ENCODE results near the gene GPC1.

The GPC1 gene

GRCh38 chr2:240462073-240462706, 26.7 kb downstream of the GPC1 start:
- H3K36me3 ChIP-seq: no peaks in the 10 kb centered on the region
- TF ChIP-seq, protein P1, sequence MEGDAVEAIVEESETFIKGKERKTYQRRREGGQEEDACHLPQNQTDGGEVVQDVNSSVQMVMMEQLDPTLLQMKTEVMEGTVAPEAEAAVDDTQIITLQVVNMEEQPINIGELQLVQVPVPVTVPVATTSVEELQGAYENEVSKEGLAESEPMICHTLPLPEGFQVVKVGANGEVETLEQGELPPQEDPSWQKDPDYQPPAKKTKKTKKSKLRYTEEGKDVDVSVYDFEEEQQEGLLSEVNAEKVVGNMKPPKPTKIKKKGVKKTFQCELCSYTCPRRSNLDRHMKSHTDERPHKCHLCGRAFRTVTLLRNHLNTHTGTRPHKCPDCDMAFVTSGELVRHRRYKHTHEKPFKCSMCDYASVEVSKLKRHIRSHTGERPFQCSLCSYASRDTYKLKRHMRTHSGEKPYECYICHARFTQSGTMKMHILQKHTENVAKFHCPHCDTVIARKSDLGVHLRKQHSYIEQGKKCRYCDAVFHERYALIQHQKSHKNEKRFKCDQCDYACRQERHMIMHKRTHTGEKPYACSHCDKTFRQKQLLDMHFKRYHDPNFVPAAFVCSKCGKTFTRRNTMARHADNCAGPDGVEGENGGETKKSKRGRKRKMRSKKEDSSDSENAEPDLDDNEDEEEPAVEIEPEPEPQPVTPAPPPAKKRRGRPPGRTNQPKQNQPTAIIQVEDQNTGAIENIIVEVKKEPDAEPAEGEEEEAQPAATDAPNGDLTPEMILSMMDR (IDR thresholded peaks at IDR 0.05): no peak
- H3K4me1 ChIP-seq (ENCODE audit: control insufficient read depth in 1 of 2, insufficient read depth in 1 of 2, low read depth in 1 of 2, low read length in 1 of 2): no peaks in the 10 kb centered on the region
- no peak overlapping the region for H3K27ac ChIP-seq
- H3K27me3 ChIP-seq: peaks cover 18% of the 10 kb centered on the region
- H3K9me3 ChIP-seq: no peaks in the 10 kb centered on the region
- H3K4me3 ChIP-seq (ENCODE audit: low read depth in 1 of 2, low read length in 1 of 2): no peak overlapping the region

- Histone ChIP-seq H3K36me3 (no peaks in the 10 kb centered on the region), H3K27ac (no peak overlapping the region), H3K9me3 (no peaks in the 10 kb centered on the region), H3K4me1 (ENCODE audit: control insufficient read depth in 1 of 2, insufficient read depth in 1 of 2, low read depth in 1 of 2, low read length in 1 of 2) (no peaks in the 10 kb centered on the region), H3K27me3 (peaks cover 12% of the 10 kb centered on the region), H3K4me3 (ENCODE audit: low read depth in 1 of 2, low read length in 1 of 2) (no peak overlapping the region)
- TF ChIP-seq, protein P1 (IDR thresholded peaks at IDR 0.05): no peak
These were observed 27.3 kb downstream of the GPC1 start for GRCh38 chr2:240462707-240463273.

DNA sequence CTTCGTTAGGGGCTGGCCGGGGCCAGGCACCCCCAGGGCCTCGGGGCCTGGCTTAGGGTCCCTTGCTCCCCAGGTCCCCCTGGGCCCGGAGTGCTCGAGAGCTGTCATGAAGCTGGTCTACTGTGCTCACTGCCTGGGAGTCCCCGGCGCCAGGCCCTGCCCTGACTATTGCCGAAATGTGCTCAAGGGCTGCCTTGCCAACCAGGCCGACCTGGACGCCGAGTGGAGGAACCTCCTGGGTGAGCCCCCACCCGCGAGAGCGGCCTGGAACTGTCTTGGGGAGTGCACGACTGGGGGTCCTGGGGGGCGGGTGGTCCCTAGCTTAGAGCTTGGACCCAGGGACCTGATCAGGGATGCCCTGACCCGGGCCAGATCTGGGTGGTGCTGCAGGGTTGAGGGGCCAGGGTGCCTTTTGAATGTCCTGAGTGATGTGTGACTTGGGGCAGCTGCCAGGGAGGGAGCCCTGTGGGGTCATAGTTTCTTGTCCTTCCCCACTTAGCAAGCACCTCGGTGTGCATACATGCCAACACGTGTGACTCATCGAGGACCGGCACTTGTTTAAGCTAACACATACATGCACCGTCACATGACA, 27.9 kb downstream of the GPC1 start:
- Histone ChIP-seq H3K4me1 (ENCODE audit: control insufficient read depth in 1 of 2, insufficient read depth in 1 of 2, low read depth in 1 of 2, low read length in 1 of 2) (no peaks in the 10 kb centered on the region), H3K36me3 (no peaks in the 10 kb centered on the region), H3K9me3 (no peaks in the 10 kb centered on the region), H3K27ac (no peak overlapping the region), H3K4me3 (ENCODE audit: low read depth in 1 of 2, low read length in 1 of 2) (no peak overlapping the region), H3K27me3 (peaks cover 6% of the 10 kb centered on the region)
- TF ChIP-seq, protein P1 (IDR thresholded peaks at IDR 0.05): no peak

DNA sequence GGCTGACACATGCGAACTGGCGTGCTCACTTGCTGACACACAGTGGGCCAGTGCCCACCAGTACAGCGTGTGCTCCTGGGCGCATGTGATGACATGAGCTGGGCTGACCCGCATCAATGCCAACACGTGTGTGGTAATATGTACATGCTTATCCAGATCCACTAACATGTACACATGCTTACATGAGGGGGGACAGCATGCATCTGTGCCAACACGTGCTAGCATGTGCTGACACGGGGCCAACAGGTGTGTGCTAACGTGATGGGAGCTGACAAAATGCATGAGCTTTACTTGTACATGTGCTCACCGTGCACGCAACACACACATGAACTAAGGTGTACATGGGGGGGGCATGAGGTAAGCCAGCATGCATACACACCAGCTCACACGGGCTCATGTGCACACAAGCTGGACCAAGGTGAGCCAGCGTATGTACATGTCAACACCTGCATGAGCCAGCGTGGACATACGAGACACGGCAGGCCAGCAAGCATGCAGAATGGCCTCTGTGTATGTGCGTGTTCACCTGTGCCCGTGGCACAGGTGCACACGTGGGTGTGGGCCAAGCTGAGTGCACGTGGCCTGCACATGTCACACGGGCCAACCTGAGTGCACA, 28.5 kb downstream of the GPC1 start:
- Histone ChIP-seq H3K4me3 (ENCODE audit: low read depth in 1 of 2, low read length in 1 of 2) (no peak overlapping the region), H3K9me3 (no peaks in the 10 kb centered on the region), H3K36me3 (no peaks in the 10 kb centered on the region), H3K27me3 (no peaks in the 10 kb centered on the region), H3K4me1 (ENCODE audit: control insufficient read depth in 1 of 2, insufficient read depth in 1 of 2, low read depth in 1 of 2, low read length in 1 of 2) (no peaks in the 10 kb centered on the region), H3K27ac (no peak overlapping the region)
- TF ChIP-seq, protein P1 (IDR thresholded peaks at IDR 0.05): no peak

DNA sequence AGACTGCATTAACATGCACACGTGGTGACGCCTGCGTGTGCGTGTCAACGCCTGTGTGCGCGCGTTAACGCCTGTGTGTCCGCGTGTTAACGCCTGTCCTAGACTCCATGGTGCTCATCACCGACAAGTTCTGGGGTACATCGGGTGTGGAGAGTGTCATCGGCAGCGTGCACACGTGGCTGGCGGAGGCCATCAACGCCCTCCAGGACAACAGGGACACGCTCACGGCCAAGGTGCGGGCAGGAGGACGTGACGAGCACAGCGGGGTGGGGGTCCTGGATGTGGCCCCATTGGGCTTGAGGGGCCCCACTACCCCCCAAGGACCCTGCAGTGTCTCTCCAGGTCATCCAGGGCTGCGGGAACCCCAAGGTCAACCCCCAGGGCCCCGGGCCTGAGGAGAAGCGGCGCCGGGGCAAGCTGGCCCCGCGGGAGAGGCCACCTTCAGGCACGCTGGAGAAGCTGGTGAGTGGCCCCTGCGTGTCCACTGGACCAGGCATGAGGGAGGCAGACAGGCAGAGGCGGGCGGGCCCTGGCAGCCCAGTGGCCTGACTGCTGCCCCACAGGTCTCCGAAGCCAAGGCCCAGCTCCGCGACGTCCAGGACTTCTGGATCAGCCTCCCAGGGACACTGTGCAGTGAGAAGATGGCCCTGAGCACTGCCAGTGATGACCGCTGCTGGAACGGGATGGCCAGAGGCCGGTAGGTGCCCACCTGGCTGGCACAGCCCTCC, 29.2 kb downstream of the GPC1 start:
- TF ChIP-seq, protein P1 (IDR thresholded peaks at IDR 0.05): no peak
- Histone ChIP-seq H3K36me3 (no peaks in the 10 kb centered on the region), H3K4me1 (ENCODE audit: control insufficient read depth in 1 of 2, insufficient read depth in 1 of 2, low read depth in 1 of 2, low read length in 1 of 2) (no peaks in the 10 kb centered on the region), H3K4me3 (ENCODE audit: low read depth in 1 of 2, low read length in 1 of 2) (no peak overlapping the region), H3K27ac (no peak overlapping the region), H3K27me3 (no peaks in the 10 kb centered on the region), H3K9me3 (no peaks in the 10 kb centered on the region)
